AG10803 (cell line): Measurements from ENCODE around the gene KRT12.
A peak's percentile ranks its signal among the peaks of the same experiment; 100 is the strongest.

Experiments
- DNase-seq: peaks from one replicate; pipeline ENCODE4 v3.0.0; 2010; ENCODE audit warnings: low read depth
- H3K4me3 ChIP-seq: 2 replicates; pipeline ENCODE4 v1.5.1; 2011; ENCODE audit warnings: mild to moderate bottlenecking, low read length, control low read depth
- CTCF ChIP-seq: conservative IDR thresholded peaks from 2 replicates; pipeline ENCODE4 v1.5.1; 2011; ENCODE audit warnings: mild to moderate bottlenecking, low read length, control low read depth, inconsistent platforms

The KRT12 gene

DNA sequence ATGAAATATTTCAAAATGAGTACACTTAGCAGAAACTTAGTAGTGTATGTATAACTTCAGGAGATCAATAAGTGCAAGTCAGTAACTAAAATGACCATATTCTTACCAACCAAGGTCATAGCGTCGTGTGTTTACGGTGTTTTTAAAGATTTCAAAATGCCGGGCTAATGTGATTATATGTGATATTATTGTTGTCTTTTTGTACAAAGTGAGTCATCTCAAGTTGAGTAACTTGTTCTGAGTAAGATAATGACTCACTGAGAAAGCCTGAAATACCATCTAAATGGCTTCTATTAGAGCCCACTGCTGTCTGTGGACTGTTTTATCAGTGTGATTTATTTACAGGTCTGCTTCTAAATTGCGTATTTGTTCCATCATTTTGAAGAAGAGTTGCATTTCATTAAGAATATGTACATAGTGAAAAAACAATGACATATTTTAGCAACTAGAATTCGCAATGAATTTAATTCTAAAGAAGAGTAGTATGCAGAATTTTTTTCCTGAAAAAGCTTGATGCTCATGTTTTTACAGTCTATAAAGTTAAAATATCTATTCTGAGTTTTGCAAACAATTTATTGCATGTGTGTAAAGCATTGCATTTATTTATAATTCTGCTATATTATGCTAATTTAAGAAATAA is 12.7 kb downstream of the KRT12 start:
- no peak overlapping the region for H3K4me3 ChIP-seq
- peak; percentile 89 for DNase-seq
- no peak for TF ChIP-seq CTCF

DNA sequence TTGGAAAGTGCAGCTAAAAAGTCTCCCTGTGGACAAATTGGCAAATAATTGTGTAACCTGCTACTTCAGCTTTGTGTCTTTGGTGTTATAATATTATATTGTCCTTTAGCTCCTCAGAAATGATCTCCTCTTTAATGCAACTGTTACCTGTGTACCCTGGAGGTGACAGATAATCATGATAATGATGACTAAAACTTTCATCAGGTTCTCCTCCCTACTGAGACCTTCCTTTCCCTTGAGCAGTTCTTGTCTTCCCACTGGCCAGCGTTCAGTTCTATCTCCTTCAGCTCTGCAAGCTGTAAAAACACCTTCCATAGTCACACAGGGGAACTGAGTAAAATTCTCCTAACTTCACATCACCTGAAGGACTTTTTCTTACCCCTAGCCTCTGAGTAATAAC is 14.7 kb downstream of the KRT12 start:
- TF ChIP-seq CTCF: no peak
- DNase-seq: no peak

DNA sequence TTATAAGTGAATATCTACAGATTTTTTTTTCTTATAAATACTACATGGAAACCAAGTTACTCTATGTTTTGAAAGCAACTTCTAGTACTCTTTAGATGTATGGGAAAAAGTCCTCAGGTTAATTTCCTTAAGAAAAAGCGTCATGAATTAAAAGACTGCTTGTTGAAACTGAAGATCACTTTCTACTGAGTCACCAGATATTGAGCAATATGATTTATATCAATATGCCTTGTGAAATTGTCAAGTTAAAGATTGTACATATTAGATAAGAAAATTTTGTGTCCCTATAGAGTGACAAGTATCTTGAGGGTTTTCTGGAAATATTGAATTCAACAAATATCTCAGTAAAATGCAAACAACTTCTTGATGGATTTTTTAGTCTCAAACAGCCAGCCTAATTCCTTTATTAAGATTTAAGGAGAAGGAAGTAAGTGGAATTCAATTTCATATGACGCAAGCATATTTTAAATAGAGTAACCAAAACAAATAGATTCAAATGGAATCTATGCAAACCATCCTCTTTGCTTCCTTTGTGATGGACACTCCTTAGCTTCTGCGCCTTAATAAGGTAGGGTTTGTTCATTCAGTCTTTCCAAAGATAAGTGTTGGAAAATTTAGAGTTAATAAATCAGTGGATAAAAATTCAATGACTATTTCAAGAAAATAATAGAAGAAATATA is 16.6 kb downstream of the KRT12 start:
- no peak for DNase-seq
- no peak for TF ChIP-seq CTCF
- no peak overlapping the region for H3K4me3 ChIP-seq

More for the DNA sequence above, 14.7 kb downstream of the KRT12 start:
- no peak overlapping the region for H3K4me3 ChIP-seq

DNA sequence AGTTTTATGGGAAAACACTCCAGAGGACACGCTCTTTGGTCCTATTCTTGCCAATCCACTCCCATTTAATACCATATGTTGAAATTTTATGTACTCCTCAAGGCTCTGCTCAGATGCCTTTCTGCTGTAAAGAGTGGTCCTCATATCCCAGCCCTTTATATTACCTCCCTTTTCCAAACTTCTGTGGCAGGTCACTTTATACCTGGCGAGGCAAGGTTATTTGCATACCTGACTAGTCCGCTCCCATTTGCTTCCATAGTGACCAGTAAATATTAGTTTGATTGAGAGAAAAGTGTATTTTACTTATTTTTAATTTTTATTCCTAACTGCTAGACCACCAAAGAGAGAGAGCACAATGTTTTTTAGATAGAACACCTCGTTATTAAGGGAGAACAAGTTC is 17.3 kb downstream of the KRT12 start:
- no peak for DNase-seq
- no peak for TF ChIP-seq CTCF
- H3K4me3 ChIP-seq: no peak overlapping the region

GRCh38 chr17:40848583-40849235 is 18.3 kb downstream of the KRT12 start:
- DNase-seq: no peak
- TF ChIP-seq CTCF: no peak
- H3K4me3 ChIP-seq: no peak overlapping the region

DNA sequence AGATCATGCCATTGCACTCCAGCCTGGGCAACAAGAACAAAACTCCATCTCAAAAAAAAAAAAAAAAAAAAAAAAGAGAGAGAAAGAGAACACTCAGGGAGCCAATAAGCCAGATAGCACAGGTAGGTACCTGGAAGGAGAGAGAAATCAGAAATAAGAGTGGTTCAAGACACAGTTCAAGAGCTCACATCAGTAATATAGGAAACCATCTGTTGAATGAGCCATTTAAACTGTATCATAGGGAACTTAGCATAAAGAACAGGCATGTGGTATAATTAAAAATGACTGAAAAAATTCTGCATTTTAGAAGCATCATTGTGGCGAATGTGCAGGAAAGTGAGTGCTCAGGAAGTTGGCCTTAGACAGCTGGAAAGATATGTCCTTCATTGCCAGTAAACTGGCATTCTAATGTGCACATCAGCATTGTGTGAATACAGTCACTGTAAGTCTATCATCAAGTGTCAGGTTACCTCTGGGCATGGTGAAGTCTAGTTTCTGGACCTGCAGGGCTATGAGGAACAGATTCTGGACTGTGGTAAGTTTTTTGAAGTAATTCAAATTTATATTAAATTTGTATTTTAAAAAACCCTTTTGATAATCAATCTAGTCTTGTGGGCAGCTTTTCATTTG is 20.4 kb downstream of the KRT12 start:
- DNase-seq: no peak
- no peak overlapping the region for H3K4me3 ChIP-seq
- TF ChIP-seq CTCF: no peak
